ENCODE measurements around the gene OSGIN1. TPM values are rescaled to one million over a fixed set of nuclear protein-coding genes. Genes with fewer than 3 reads are reported as not detected.
A peak's percentile ranks its signal among the peaks of the same experiment; 100 is the strongest.
"Not testable (repeated sequence)": the region's sequence is repeated elsewhere in the genome, so short reads cannot be mapped to it uniquely, and the experiment has no call there.

The OSGIN1 gene
- polyA plus RNA-seq, 1 experiment, result 6.2 TPM

- CTCF ChIA-PET, result interaction anchor here (0.6 kb wide), 1 partner anchor 26 kb away, joined by 4 read pairs; no protein-coding TSS in a partner anchor
- DNase-seq (ENCODE audit: low read depth, low spot score), result no peak
- Histone ChIP-seq H3K27ac (ENCODE audit: low read depth, low read length) (no peak overlapping the region), H3K9me3 (ENCODE audit: control insufficient read depth, insufficient read depth, low read length) (no peaks in the 10 kb centered on the region; the same call in 1 of the 2 replicates), H3K27me3 (ENCODE audit: control insufficient read depth, insufficient read depth, low read length) (peaks cover 11% of the 10 kb centered on the region), H3K4me3 (ENCODE audit: low read depth, low read length) (no peak overlapping the region)
- TF ChIP-seq, protein P1, sequence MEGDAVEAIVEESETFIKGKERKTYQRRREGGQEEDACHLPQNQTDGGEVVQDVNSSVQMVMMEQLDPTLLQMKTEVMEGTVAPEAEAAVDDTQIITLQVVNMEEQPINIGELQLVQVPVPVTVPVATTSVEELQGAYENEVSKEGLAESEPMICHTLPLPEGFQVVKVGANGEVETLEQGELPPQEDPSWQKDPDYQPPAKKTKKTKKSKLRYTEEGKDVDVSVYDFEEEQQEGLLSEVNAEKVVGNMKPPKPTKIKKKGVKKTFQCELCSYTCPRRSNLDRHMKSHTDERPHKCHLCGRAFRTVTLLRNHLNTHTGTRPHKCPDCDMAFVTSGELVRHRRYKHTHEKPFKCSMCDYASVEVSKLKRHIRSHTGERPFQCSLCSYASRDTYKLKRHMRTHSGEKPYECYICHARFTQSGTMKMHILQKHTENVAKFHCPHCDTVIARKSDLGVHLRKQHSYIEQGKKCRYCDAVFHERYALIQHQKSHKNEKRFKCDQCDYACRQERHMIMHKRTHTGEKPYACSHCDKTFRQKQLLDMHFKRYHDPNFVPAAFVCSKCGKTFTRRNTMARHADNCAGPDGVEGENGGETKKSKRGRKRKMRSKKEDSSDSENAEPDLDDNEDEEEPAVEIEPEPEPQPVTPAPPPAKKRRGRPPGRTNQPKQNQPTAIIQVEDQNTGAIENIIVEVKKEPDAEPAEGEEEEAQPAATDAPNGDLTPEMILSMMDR (IDR thresholded peaks at IDR 0.05; ENCODE audit: low read depth, low read length), result peak; percentile 14; the same call in 1 of the 2 replicates
- POLR2A ChIA-PET, result no interaction called here
Observed at GRCh38 chr16:83940119-83940518, 12.9 kb upstream of the OSGIN1 start.

GRCh38 chr16:83940630-83941378 is 12.2 kb upstream of the OSGIN1 start:
- ChIA-PET CTCF (interaction anchor here (0.7 kb wide), 1 partner anchor 14 kb away, joined by 3 read pairs; no protein-coding TSS in a partner anchor), POLR2A (interaction anchor here (0.6 kb wide), 1 partner anchor 54 kb away, joined by 7 read pairs; no protein-coding TSS in a partner anchor)
- Histone ChIP-seq H3K4me3 (ENCODE audit: low read depth, low read length) (no peak overlapping the region), H3K27me3 (ENCODE audit: control insufficient read depth, insufficient read depth, low read length) (peaks cover 12% of the 10 kb centered on the region), H3K27ac (ENCODE audit: low read depth, low read length) (no peak overlapping the region), H3K9me3 (ENCODE audit: control insufficient read depth, insufficient read depth, low read length) (no peaks in the 10 kb centered on the region; the same call in 1 of the 2 replicates)
- DNase-seq (ENCODE audit: low read depth, low spot score), result no peak
- TF ChIP-seq, protein P1 (IDR thresholded peaks at IDR 0.05; ENCODE audit: low read depth, low read length), result no peak

DNA sequence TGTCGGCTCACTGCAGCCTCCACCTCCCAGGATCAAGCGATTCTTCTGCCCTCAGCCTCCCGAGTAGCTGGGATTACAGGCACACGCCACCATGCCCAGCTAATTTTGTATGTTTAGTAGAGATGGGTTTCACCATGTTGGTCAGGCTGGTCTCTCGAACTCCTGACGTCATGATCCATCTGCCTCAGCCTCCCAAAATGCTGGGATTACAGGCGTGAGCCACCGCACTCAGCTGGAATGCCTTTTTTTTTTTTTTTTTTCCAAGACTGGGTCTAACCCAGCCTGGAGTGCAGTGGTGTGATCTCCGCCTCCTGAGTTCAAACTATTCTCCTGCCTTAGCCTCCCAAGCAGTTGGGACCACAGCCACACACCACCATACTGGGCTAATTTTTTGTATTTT is 11.5 kb upstream of the OSGIN1 start:
- H3K4me3 ChIP-seq (ENCODE audit: low read depth, low read length); H3K27ac ChIP-seq (ENCODE audit: low read depth, low read length); H3K9me3 ChIP-seq (ENCODE audit: control insufficient read depth, insufficient read depth, low read length); DNase-seq (ENCODE audit: low read depth, low spot score): not testable (repeated sequence)
- ChIA-PET CTCF (interaction anchor here (0.7 kb wide), 1 partner anchor 15 kb away, joined by 3 read pairs; no protein-coding TSS in a partner anchor), POLR2A (interaction anchor here (0.6 kb wide), 1 partner anchor 54 kb away, joined by 7 read pairs; no protein-coding TSS in a partner anchor)
- peaks cover 11% of the 10 kb centered on the region for H3K27me3 ChIP-seq (ENCODE audit: control insufficient read depth, insufficient read depth, low read length)

GRCh38 chr16:83942074-83942473 is 11.0 kb upstream of the OSGIN1 start:
- ChIA-PET CTCF (no interaction called here), POLR2A (no interaction called here)
- TF ChIP-seq, protein P1 (IDR thresholded peaks at IDR 0.05; ENCODE audit: low read depth, low read length), result no peak
- Histone ChIP-seq H3K9me3 (ENCODE audit: control insufficient read depth, insufficient read depth, low read length) (no peaks in the 10 kb centered on the region; the same call in 1 of the 2 replicates), H3K27me3 (ENCODE audit: control insufficient read depth, insufficient read depth, low read length) (peaks cover 11% of the 10 kb centered on the region), H3K4me3 (ENCODE audit: low read depth, low read length) (no peak overlapping the region), H3K27ac (ENCODE audit: low read depth, low read length) (no peak overlapping the region)
- DNase-seq (ENCODE audit: low read depth, low spot score), result no peak

DNA sequence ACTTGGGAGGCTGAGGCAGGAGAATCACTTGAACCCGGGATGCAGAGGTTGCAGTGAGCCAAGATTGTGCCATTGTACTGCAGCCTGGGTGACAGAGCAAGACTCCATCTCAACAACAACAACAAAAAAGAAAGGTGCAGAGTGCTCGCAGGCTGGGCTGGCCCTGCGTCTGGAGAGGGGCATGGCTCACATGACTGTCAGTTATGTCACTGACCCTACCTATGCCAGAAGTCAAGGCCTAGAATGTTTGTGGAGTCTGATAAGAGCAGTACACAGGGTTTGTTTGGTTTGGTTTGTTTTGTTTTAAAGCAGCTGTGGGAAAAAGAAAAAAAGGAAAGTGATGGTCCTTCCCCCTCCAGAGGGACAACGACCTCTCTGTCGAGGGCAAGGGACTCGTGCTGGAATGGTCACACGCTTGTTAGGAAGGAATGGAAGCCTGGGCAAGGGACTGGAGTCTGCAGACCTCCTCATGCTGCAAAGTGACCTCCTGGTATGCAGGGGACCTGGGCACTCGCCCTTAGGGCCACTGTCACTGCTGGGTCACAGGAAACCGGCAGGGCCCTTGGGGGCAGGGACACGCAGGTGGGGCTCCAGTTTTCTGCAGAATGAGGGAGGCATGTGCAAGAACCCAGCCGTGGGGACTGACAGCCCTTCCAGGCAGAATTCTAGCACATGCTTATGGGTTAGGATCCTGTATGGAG is 10.1 kb upstream of the OSGIN1 start:
- Histone ChIP-seq H3K27ac (ENCODE audit: low read depth, low read length) (no peak overlapping the region), H3K27me3 (ENCODE audit: control insufficient read depth, insufficient read depth, low read length) (peaks cover 11% of the 10 kb centered on the region), H3K4me3 (ENCODE audit: low read depth, low read length) (no peak overlapping the region), H3K9me3 (ENCODE audit: control insufficient read depth, insufficient read depth, low read length) (no peaks in the 10 kb centered on the region; the same call in 1 of the 2 replicates)
- POLR2A ChIA-PET, result interaction anchor here (0.6 kb wide), 1 partner anchor 800 kb away, joined by 3 read pairs; no protein-coding TSS in a partner anchor
- DNase-seq (ENCODE audit: low read depth, low spot score), result no peak
- TF ChIP-seq, protein P1 (IDR thresholded peaks at IDR 0.05; ENCODE audit: low read depth, low read length), result no peak
- CTCF ChIA-PET, result no interaction called here
